GM18507 (cell line): ENCODE measurements around the gene GBX2.

Source experiments
- DNase-seq: peaks from one replicate; pipeline ENCODE4 v3.0.0; 2011; ENCODE audit warnings: low read depth; ENCODE audit not compliant: insufficient read length; ENCODE audit errors: extremely low spot score
- FAIRE-seq: peaks from 2 replicates; lab custom pipeline; 2011; peaks lifted over from hg19 to GRCh38; lab: Jason Lieb, UNC

Gene GBX2

GRCh38 chr2:236190674-236191073 lies 22.5 kb upstream of the GBX2 start:
- DNase-seq: no peak
- no peak for FAIRE-seq

DNA sequence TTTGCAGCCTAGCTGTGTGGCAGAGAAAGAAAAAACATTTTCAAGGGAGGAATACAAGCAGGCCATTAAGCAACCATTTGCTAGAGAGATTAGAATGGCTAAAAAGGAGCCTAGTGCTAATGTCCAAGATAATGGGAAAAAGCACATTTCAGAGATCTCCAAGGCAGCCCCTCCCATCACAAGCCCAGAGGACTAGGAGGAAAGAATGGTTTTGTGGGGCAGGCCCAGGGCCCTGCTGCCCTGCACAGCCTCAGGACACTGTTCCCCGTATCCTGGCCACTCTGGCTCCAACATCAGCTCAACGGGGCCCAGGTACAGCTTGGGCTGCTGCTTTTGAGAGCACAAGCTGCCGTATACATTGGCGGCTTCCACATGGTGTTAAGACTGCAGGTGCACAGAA lies 16.5 kb upstream of the GBX2 start:
- no peak for FAIRE-seq

GRCh38 chr2:236180831-236181453 lies 12.8 kb upstream of the GBX2 start:
- peak; percentile 40 for DNase-seq
- FAIRE-seq: no peak

More for the DNA sequence above, 16.5 kb upstream of the GBX2 start:
- DNase-seq: no peak

DNA sequence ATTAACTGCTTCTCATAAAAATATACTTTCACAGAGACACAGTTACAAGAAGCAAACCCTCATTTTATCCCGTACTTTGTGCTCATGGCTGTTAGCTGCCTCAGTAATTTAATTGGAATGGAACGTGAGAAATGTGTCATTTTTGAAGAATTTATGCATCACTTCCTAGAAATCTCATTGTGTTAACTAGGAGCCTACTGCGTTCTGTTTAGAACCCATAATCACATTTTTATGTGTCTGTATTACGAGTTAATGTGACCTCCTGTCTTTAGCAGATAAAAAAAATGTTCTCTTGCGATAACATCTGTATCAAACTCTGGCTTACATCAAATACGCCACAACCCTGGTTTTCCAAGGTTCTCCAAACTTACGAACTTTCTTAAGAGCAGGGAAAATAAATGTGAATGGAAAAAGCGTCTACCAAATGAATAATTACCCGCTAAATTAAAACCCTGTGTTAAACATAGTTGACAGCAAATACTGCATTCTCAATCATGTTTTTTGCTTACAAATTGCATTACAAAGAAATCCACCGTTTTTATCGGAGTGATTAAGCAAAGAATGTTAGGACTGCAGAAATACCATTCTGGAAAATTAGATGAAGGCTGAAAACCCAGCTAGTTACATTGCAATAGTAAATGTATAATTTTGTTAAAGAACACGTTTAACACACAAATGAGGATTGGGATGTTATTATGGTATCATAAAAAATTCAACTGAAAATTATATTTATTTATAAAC lies 12.1 kb upstream of the GBX2 start:
- FAIRE-seq: no peak
- DNase-seq: no peak

- no peak for FAIRE-seq
Observed at GRCh38 chr2:236179236-236180075, 11.3 kb upstream of the GBX2 start.

GRCh38 chr2:236178890-236179235 lies 10.7 kb upstream of the GBX2 start:
- FAIRE-seq (no peak), DNase-seq (no peak)

More at GRCh38 chr2:236179236-236180075, 11.3 kb upstream of the GBX2 start:
- no peak for DNase-seq

- FAIRE-seq (no peak), DNase-seq (no peak)
Observed at GRCh38 chr2:236177967-236178889, 10.0 kb upstream of the GBX2 start.

- FAIRE-seq (no peak), DNase-seq (no peak)
Observed at GRCh38 chr2:236177604-236177966, 9.4 kb upstream of the GBX2 start.

DNA sequence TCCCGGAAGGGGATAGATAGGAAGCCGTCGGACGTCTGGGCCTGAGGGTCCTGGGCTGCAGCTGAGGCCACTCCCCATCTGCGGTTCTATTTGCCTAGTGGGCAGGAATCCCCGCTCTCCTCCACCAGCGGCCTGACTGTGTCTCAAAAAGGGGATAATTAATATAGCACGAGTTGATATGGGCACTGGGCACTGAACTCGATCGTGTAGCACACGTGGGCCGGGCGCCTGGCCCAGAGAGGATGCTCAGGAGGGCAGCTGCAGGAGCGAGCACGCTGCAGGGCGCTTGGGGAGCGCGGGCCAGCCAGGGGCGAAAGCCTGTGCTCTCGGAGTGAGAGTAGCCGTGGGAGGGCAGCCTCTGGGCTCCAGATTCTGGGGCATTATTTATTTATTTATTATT lies 8.8 kb upstream of the GBX2 start:
- no peak for FAIRE-seq

DNA sequence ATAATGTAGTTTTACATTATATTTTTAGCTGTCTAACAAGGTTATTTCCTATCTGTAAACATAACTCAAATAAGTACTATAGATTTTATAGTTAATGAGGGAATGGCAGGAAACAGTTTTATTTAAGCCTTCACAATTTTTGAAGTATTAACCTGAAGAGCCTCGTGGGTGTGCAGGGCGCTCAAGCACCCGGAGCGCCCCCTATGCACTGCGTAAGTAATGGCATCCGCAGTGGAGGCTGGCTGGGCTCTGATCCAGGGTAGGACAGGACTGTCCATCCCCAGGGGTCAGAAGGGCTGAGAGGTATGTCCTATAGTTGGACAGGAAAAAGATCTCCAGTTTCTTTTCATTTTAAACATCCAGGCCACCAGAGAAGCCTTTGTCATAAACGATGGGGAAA lies 8.2 kb upstream of the GBX2 start:
- FAIRE-seq: no peak
- DNase-seq: no peak

More for the DNA sequence above, 8.8 kb upstream of the GBX2 start:
- DNase-seq: no peak

DNA sequence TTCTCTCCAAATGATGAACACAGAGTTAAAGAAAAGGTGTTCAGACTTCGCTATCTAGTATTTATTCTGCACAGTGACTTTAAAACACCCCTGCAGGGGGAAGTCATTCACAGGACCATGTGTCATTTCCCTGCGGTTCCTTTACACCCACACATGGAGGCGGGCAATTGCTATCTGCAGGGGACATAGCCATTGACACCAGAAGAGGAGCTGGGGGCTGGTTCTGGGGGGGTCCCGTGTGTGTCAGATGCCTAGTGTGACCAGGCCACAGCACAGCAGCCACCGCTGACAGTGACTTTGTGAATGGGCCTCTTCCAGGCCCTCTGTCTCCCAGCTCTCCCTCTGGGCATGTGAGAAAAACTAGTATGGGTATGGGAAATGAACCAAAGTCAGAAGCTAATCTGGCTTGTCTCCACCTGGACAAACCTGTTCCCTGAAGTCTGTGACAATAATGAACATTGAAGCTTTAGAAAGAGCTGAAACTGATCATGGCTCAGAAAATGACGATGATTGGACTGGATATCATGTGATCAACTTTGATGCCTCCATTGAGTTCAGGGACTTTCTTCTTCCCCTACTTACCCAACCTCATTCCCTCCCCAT lies 7.5 kb upstream of the GBX2 start:
- FAIRE-seq: no peak
- no peak for DNase-seq

DNA sequence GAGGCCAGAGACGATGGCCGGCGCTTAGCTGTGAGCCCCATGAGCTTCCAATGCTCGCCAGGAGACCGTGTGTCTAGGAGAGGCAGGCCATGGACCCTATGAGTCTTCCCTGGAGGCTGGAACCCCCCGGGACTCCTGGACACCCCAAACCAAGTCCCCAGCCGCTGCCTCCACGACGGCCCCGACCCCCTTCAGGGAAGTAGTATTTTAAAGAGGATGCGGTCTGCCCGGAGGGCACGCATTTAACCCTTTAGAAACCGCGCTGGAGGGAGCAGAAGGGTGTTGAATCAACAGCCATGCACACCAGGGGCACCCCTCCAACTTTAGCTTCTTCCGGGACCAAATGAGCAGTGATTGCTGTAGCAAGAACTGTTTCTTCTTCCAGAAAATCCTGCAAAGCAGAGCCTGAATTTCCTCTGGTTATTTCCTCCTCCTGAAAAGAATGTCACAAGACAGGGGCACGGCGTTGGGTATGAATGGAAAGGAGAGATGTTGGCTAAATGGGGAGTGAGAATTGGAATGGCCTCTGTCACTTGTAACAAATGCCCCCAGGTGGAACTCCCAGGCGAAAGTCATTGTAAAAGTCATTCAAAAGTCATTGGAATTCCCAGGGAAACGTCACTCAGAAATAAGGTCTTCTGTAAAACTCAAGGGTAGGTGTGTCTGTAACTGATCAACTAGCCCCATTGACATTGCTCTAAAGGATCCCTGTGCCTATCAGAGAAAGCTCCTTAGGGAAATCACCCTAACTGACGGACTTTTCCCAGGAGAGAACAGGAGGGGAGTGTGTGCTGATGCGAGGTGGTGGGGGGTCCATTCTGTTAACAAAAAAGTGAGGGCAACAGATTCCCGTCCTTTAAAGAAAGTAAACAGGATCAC lies 5.8 kb upstream of the GBX2 start:
- no peak for FAIRE-seq
- DNase-seq: no peak

DNA sequence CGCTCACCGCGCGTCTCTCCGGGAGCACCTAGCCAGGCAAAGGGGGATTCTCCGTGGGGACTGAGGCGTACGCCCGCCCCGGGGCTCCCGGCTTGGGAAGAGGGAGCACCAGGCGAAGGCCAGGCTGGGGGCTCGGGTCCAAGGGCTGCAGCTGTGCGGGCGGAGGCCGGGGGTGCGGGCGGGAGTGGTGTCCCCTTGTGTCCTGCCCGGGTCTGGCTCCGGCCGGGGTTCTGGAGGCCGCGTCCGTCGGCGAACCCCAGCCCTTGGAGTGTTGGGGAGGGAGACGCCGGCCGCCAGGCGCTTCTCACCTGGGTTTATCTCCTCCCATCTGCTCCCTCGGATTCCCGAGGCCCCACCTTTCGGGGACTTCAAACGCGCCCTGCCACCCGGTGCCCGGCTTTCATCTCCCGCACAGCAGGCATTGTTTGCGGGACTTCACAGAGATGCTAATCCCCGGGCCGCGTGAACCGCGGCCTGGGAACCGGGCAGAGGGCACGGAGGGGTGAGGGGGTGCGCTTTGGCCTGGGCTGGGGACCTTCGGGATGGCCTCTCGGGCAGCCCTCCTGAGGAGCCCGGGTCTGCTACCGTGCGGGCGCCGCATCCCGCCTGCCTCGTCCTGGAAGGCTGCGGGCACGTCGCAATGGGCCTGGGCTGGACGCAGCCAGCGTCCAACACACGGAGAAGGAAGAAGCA lies 5.0 kb upstream of the GBX2 start:
- FAIRE-seq (no peak), DNase-seq (no peak)

GRCh38 chr2:236172255-236173035 lies 4.3 kb upstream of the GBX2 start:
- FAIRE-seq (no peak), DNase-seq (no peak)

DNA sequence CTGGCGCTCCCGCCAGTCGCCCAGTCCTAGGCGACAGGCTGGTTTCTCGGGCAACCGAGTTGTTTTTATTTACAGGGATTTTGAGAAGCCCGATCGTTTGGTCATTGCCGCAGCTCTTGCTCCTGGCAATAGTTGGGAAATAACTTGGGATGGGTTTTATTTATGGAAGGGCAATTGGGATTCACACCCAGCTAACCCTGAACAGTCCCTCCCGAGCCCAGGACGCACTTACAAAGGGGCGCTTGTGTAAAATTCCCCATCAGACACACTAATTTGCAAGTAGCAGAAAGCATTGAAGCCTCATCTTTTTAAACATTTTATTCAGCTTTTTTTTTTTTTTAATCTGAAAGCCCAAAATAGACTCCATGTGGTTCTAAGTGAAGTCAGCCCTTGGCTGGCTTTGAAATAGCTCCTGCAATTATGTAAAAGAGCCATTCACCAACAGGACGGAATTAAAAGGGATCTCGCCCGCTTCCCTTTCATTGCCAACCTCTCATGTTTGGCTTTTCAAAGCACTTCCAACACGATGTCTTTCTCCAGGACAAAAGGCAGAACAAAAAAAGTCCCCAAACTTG lies 3.6 kb upstream of the GBX2 start:
- DNase-seq (no peak), FAIRE-seq (no peak)

GRCh38 chr2:236171181-236171679 lies 3.0 kb upstream of the GBX2 start:
- DNase-seq: no peak
- no peak for FAIRE-seq
